OCI-LY3 (cell line): ENCODE results near the gene PPP1R15B.
A peak's percentile ranks its signal among the peaks of the same experiment; 100 is the strongest.

ENCODE experiments used
- H2AFZ ChIP-seq: fragments of 200-600, 300-600 bp; shearing (Covaris generic); 2 replicates; pipeline ENCODE4 v1.6.0; 2014; ENCODE audit warnings: antibody characterized with exemption, low read depth, low read length
- H3K27ac ChIP-seq: fragments of 200-600, 300-600 bp; sonication (generic); 2 replicates; pipeline ENCODE4 v1.5.1; 2014; ENCODE audit warnings: mild to moderate bottlenecking, low read length, moderate library complexity, mixed read lengths
- H3K27me3 ChIP-seq: fragments of 200-600, 300-600 bp; sonication (generic); 2 replicates; pipeline ENCODE4 v1.6.1; 2014; ENCODE audit warnings: low read depth, low read length, mixed read lengths
- H3K36me3 ChIP-seq: fragments of 200-600, 300-600 bp; sonication (generic); replicated peaks from 2 replicates; pipeline ENCODE3; 2014; ENCODE audit warnings: low read depth, low read length, mixed read lengths
- H3K4me1 ChIP-seq: fragments of 300-600, 200-600 bp; sonication (generic); 2 replicates; pipeline ENCODE4 v1.6.1; 2014; ENCODE audit warnings: low read length, mixed read lengths
- H3K4me2 ChIP-seq: fragments of 200-600, 300-600 bp; sonication (generic); 2 replicates; pipeline ENCODE4 v1.6.1; 2014; ENCODE audit warnings: low read length, mixed read lengths
- H3K4me3 ChIP-seq: fragments of 300-600, 200-600 bp; sonication (generic); 2 replicates; pipeline ENCODE4 v1.5.1; 2014; ENCODE audit warnings: antibody characterized with exemption, mild to moderate bottlenecking, low read length, moderate library complexity
- H3K79me2 ChIP-seq: fragments of 300-600, 200-600 bp; shearing (Covaris generic); 2 replicates; pipeline ENCODE4 v1.6.1; 2014; ENCODE audit warnings: mild to moderate bottlenecking, low read length, mixed read lengths
- H3K9ac ChIP-seq: fragments of 300-600, 200-600 bp; shearing (Covaris generic); 2 replicates; pipeline ENCODE4 v1.6.0; 2014; ENCODE audit warnings: mild to moderate bottlenecking, low read length, moderate library complexity
- H3K9me3 ChIP-seq: fragments of 200-600, 300-600 bp; shearing (Covaris generic); 2 replicates; pipeline ENCODE4 v1.6.1; 2014; ENCODE audit warnings: low read length, mixed read lengths; ENCODE audit not compliant: insufficient read depth
- H4K20me1 ChIP-seq: fragments of 200-600, 300-600 bp; sonication (generic); 2 replicates; pipeline ENCODE4 v1.6.1; 2016; ENCODE audit warnings: low read length, mixed read lengths; ENCODE audit not compliant: insufficient read depth
- EZH2phosphoT487 ChIP-seq: fragments of 200-600 bp; shearing (Covaris generic); IDR thresholded peaks from 2 replicates; pipeline ENCODE4 v1.6.1; 2018; ENCODE audit warnings: antibody characterized with exemption, mixed run types, low read depth
- TF ChIP-seq, protein P1 (sequence below): fragments of 200-600, 300-600 bp; sonication (generic); IDR thresholded peaks from 2 replicates; pipeline ENCODE4 v1.5.1; 2014; ENCODE audit warnings: antibody characterized with exemption, low read length, low read depth

Gene PPP1R15B

GRCh38 chr1:204405988-204406387 lies 5.6 kb downstream of the PPP1R15B start:
- no peaks in the 10 kb centered on the region for H3K9me3 ChIP-seq
- H3K9ac ChIP-seq: no peak overlapping the region
- H3K79me2 ChIP-seq: peaks cover 100% of the 10 kb centered on the region
- H3K27ac ChIP-seq: no peak overlapping the region
- TF ChIP-seq EZH2phosphoT487: no peak
- H3K4me3 ChIP-seq: peak overlapping the region; percentile 7; the same call in 1 of the 2 replicates
- peaks cover 16% of the 10 kb centered on the region for H3K4me1 ChIP-seq
- H3K36me3 ChIP-seq: peaks cover 74% of the 10 kb centered on the region
- peaks cover 59% of the 10 kb centered on the region for H4K20me1 ChIP-seq
- H3K4me2 ChIP-seq: peak overlapping the region; percentile 86
- no peaks in the 10 kb centered on the region for H3K27me3 ChIP-seq
- no peak overlapping the region for H2AFZ ChIP-seq

DNA sequence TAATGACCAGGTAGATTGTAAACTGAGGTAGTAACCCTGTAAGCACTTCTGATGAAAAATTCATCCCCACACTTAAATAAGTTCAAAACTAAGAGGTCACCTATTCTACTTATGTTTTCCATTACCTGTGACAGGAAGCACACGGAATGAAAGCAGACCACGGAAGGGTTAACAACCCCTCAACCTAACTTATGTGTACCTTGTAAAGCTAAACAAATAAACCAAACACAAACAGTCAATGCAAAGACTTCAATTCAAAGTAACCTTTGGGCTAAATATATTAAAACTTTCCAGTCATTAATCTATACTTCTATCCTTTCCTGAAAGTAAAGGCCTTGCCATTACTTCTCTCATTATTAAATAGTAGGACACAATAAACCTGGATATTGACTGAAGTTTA lies 7.0 kb downstream of the PPP1R15B start:
- peaks cover 48% of the 10 kb centered on the region for H4K20me1 ChIP-seq
- no peak overlapping the region for H2AFZ ChIP-seq
- no peaks in the 10 kb centered on the region for H3K27me3 ChIP-seq
- H3K36me3 ChIP-seq: peaks cover 68% of the 10 kb centered on the region
- H3K9ac ChIP-seq: no peak overlapping the region
- no peak overlapping the region for H3K27ac ChIP-seq
- H3K4me2 ChIP-seq: no peak overlapping the region
- H3K4me3 ChIP-seq: no peak overlapping the region
- no peak for TF ChIP-seq EZH2phosphoT487
- TF ChIP-seq, protein P1, sequence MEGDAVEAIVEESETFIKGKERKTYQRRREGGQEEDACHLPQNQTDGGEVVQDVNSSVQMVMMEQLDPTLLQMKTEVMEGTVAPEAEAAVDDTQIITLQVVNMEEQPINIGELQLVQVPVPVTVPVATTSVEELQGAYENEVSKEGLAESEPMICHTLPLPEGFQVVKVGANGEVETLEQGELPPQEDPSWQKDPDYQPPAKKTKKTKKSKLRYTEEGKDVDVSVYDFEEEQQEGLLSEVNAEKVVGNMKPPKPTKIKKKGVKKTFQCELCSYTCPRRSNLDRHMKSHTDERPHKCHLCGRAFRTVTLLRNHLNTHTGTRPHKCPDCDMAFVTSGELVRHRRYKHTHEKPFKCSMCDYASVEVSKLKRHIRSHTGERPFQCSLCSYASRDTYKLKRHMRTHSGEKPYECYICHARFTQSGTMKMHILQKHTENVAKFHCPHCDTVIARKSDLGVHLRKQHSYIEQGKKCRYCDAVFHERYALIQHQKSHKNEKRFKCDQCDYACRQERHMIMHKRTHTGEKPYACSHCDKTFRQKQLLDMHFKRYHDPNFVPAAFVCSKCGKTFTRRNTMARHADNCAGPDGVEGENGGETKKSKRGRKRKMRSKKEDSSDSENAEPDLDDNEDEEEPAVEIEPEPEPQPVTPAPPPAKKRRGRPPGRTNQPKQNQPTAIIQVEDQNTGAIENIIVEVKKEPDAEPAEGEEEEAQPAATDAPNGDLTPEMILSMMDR: no peak
- H3K4me1 ChIP-seq: peaks cover 16% of the 10 kb centered on the region
- peaks cover 89% of the 10 kb centered on the region for H3K79me2 ChIP-seq
- H3K9me3 ChIP-seq: no peaks in the 10 kb centered on the region

DNA sequence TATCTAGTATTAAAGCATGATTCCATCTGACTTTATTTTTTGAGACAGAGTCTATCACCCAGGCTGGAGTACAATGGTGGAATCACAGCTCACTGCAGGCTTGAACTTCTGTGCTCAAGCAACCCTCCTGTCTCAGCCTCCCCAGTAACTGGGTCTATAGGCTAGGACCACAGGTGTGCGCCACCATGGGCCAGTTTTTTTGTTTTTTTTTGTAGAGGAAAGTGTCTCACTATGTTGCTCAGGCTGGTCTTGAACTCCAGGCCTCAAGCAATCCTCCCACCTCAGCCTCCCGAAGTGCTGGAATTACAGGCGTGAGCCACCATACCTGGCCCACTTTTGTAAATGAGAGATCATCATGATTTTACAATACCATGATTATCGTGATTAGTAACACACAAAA lies 9.2 kb downstream of the PPP1R15B start:
- Histone ChIP-seq H3K4me2 (no peak overlapping the region), H3K79me2 (peaks cover 66% of the 10 kb centered on the region), H3K36me3 (peaks cover 60% of the 10 kb centered on the region), H2AFZ (no peak overlapping the region), H3K27ac (no peak overlapping the region), H4K20me1 (peaks cover 25% of the 10 kb centered on the region), H3K9ac (no peak overlapping the region), H3K27me3 (no peaks in the 10 kb centered on the region), H3K4me1 (peaks cover 16% of the 10 kb centered on the region), H3K4me3 (no peak overlapping the region), H3K9me3 (no peaks in the 10 kb centered on the region)
- TF ChIP-seq, protein P1: no peak
- no peak for TF ChIP-seq EZH2phosphoT487

- no peaks in the 10 kb centered on the region for H3K9me3 ChIP-seq
- H3K27ac ChIP-seq: no peak overlapping the region
- H3K4me1 ChIP-seq: peaks cover 11% of the 10 kb centered on the region
- no peaks in the 10 kb centered on the region for H3K27me3 ChIP-seq
- H3K9ac ChIP-seq: no peak overlapping the region
- peaks cover 58% of the 10 kb centered on the region for H3K36me3 ChIP-seq
- TF ChIP-seq EZH2phosphoT487: no peak
- TF ChIP-seq, protein P1: no peak
- no peak overlapping the region for H3K4me3 ChIP-seq
- H4K20me1 ChIP-seq: peaks cover 19% of the 10 kb centered on the region
- no peak overlapping the region for H2AFZ ChIP-seq
- H3K4me2 ChIP-seq: no peak overlapping the region
- peaks cover 60% of the 10 kb centered on the region for H3K79me2 ChIP-seq
Measured at GRCh38 chr1:204401730-204402129, 9.9 kb downstream of the PPP1R15B start.
